Ishikawa (cell line): ENCODE measurements around the gene UQCC3.

Experiments used
- CEBPB ChIP-seq: IDR thresholded peaks from 2 replicates; pipeline ENCODE4 v1.6.1; 2012
- EP300 ChIP-seq: IDR thresholded peaks from 2 replicates; pipeline ENCODE4 v1.6.1; 2012; ENCODE audit warnings: borderline replicate concordance
- TAF1 ChIP-seq: IDR thresholded peaks from 2 replicates; pipeline ENCODE4 v1.6.1; 2012; ENCODE audit warnings: low read depth, mild to moderate bottlenecking
- TF ChIP-seq, protein P1 (sequence below): IDR thresholded peaks from 2 replicates; pipeline ENCODE4 v1.6.1; 2012; ENCODE audit warnings: low read depth, mild to moderate bottlenecking
- TF ChIP-seq, protein P2 (sequence below): IDR thresholded peaks from 2 replicates; pipeline ENCODE4 v1.6.1; 2012

DNA sequence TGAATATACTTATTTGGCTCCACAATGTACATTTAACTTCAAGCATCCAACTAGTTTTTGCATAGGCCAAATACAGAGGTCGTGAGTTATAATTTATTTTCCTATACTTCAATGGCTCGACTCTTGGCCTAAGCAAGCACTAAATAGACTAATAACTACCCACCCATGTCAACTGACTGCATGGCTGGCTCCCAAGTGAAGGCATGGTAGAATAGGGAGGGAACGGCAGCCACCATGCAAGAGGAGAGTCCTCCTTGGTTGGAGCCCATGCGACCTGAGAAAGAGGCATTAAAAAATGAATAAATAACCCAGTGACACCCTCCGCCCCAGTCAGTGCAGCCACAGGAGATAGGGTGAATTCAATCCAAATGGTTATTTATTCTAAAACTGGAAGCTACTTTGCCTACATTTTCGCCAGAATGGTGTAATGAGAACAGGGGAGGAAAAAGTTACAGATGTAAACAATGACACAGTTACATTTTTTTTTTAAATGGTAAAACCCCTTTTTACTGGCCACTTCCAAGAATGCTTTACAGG lies 40.9 kb downstream of the UQCC3 start:
- TF ChIP-seq, protein P1, sequence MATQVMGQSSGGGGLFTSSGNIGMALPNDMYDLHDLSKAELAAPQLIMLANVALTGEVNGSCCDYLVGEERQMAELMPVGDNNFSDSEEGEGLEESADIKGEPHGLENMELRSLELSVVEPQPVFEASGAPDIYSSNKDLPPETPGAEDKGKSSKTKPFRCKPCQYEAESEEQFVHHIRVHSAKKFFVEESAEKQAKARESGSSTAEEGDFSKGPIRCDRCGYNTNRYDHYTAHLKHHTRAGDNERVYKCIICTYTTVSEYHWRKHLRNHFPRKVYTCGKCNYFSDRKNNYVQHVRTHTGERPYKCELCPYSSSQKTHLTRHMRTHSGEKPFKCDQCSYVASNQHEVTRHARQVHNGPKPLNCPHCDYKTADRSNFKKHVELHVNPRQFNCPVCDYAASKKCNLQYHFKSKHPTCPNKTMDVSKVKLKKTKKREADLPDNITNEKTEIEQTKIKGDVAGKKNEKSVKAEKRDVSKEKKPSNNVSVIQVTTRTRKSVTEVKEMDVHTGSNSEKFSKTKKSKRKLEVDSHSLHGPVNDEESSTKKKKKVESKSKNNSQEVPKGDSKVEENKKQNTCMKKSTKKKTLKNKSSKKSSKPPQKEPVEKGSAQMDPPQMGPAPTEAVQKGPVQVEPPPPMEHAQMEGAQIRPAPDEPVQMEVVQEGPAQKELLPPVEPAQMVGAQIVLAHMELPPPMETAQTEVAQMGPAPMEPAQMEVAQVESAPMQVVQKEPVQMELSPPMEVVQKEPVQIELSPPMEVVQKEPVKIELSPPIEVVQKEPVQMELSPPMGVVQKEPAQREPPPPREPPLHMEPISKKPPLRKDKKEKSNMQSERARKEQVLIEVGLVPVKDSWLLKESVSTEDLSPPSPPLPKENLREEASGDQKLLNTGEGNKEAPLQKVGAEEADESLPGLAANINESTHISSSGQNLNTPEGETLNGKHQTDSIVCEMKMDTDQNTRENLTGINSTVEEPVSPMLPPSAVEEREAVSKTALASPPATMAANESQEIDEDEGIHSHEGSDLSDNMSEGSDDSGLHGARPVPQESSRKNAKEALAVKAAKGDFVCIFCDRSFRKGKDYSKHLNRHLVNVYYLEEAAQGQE = no peak
- TF ChIP-seq EP300 (no peak), TAF1 (no peak), CEBPB (no peak)
- TF ChIP-seq, protein P2, sequence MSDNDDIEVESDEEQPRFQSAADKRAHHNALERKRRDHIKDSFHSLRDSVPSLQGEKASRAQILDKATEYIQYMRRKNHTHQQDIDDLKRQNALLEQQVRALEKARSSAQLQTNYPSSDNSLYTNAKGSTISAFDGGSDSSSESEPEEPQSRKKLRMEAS = no peak
